Lung microvascular endothelial cell (primary cell): ENCODE results near the gene SLC16A5. TPM values are rescaled to one million over a fixed set of nuclear protein-coding genes. Genes with fewer than 3 reads are reported as not detected.
"Not testable (repeated sequence)": the region's sequence is repeated elsewhere in the genome, so short reads cannot be mapped to it uniquely, and the experiment has no call there.

ENCODE experiments used
- DNase-seq, 2 donors: peaks; one replicate each; pipeline versions ENCODE4 v3.0.0 to v3.0.0-alpha.2; 2010; ENCODE audit warnings: low read depth in 2 of 2
- total RNA-seq: library from RNA; depleted of rRNA; stranded (reverse); fragments of >200 nt; gene quantifications from 2 replicates; pipeline ENCODE4 v1.2.1, GENCODE V29; 2014

SLC16A5 gene
- total RNA-seq, 1 donor from 2014 or later = 2.0 TPM

DNA sequence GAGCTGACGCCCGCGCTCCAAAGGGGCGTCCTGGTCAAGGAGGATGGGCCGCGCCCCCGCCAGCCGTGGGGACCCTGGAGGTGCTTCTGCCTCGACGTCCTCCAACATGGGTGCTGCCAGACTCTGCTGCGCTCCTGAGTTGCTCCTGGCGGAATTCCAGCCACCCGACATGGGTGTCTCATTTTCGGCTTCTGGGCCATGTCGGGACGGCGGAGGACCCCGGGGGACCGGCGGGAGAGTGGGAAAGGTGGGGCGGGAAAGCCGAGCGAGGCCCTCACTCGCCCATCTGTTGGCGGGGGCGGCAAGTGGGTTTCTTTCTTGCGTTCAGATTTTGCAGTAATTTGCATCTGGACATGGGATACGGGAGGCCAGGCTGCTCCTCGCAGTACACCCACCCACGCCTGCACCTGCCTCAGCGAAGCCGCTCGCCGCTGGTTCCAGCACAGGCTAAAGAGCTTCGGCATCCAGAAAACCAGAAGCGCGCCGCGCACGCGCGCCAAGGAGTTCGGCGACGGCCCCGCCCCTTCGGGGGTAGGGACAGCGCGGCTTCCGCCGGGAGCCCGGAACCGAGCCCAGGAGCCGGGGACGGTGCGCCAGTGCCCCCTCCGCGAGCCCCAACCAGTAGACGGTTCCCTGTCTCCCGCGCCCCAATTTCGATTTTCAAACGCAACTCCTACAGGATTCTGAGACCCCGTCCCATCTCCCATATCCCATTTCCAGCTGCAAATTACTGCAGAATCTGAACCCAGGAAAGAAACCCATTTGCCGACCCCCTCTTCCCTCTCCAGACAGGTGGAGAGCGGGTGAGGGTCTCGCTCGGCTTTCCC lies 21.9 kb downstream of the SLC16A5 start, which contains the start of gene ARMC7:
TSS of gene ARMC7 (plus strand) at position 563 of the 827 bp plus-strand sequence. CDS start 320 bp downstream, outside the sequence.
- DNase-seq = peak; percentile 82 to 86

DNA sequence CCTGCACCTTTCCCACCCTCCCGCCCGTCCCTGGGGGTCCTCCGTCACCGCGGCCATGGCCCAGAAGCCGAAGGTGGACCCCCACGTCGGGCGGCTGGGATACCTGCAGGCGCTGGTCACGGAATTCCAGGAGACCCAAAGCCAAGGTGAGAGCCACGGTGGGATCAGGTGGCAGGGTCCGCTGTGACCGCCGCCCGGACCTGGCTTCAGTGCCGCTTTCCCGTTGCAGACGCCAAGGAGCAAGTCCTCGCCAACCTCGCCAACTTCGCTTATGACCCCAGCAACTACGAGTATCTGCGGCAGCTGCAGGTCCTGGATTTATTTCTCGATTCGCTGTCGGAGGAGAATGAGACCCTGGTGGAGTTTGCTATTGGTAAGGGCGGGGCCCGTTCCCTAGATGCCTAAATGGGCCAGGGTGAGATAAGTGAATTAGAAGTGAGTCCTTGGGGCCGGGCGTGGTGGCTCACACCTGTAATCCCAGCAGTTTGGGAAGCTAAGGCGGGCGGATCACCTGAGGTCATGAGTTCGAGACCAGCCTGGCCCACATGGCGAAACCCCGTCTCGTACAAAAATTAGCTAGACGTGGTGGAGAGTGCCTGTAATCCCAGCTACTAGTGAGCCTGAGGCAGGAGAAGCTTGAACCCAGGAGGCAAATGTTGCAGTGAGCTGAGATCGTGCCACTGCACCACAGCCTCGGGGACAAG lies 22.6 kb downstream of the SLC16A5 start:
- peak in 1 of 2 donors; percentile 45 for DNase-seq

DNA sequence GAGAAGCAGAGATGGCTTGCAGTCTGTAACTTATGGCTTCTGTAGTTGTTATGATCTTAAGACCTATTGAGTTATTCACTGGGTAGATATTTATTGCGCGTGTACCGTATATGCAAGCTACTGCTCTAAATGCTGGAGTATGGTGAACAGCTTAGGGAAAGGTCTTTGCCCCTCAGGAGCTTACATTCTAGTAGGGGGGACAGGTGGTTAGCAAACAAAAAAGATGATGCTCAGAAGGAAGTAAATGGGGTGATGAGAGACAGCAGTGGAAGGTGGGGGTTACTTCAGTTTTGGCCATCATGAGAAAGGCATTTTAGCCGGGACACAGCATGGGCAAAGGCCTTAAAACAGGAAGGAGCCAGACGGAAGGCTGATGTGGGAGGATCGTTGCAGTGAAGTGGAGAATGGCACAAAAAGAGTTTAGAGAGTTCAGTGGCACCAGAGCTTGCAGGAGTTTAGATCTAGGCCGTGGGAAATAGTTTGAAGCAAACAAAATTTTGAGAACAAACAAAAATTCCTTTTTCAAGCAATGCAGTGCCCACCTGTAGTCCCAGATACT lies 24.1 kb downstream of the SLC16A5 start:
- no peak for DNase-seq

DNA sequence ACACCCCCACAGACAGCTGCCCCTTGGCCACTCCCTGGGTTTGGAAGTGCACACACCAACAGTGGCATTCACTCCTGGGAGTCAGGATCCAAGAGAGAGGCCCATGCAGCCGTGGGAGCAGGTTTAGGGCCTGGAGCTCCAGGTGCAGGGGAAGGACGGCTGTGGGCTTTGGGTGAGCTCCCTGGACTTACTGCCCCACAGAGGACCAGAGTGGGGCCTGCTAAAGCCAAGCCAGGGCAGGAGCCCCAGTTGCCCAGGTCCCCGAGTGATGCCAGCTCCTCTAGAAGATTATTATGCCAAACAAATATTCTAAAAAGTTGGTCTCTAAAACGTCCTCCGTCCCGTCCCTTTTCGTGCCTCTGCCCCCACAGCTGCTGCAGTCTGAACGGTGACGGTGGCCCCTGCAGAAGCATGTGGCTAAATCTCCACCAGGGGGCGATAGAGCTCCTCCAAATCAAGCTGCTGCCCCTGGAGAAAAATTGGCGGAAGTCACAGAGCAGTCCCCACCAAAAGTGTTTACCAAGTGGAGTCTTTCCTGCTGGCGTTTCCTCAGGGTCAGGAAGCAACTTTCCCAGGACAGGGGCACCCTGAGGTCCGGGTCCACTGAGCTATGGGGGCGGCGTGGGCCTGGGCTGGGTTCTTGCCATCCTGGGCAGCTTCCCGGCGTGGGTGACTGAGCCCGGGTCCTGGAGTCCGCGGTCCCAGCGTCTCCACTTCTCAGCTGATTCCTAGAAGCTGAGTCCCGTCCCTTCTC lies 26.2 kb downstream of the SLC16A5 start:
- DNase-seq = peak; percentile 93 to 94

DNA sequence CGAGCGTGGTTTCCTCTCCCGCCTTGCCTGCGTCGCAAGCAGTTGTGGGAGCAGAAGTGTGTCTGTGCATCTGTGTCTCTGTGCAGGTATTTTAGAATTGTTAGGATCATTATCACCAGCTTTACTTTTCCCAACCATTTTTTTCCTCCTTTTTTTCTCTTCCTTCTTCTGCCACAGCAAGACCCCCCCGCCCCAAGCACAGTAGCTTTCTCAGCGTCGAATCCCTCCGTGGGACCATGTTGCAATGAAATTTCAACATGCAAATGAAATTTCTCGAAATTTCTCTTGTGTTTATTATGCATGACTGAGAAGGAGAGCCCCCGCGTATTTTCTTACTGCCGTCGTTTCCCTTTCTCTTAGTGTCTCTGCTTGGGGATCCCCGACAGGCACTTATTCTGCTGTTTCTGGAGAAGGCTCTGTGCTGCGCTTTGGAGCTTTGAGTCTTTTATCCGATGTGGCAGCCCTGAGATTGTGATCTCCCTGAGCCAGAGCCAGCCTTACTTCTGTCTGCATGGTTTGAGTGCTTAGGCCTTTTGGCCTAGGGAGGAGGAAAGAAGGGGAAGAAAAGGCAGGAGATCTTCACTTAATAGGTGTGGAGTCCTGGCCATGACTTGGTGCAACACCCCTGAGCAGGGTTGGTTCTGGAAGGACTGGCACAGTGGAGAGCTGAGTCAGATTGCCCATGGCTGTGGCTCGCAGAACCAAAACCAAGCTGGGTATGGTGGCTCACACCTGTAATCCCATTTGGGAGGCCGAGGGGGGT lies 27.0 kb downstream of the SLC16A5 start:
- DNase-seq = no peak

DNA sequence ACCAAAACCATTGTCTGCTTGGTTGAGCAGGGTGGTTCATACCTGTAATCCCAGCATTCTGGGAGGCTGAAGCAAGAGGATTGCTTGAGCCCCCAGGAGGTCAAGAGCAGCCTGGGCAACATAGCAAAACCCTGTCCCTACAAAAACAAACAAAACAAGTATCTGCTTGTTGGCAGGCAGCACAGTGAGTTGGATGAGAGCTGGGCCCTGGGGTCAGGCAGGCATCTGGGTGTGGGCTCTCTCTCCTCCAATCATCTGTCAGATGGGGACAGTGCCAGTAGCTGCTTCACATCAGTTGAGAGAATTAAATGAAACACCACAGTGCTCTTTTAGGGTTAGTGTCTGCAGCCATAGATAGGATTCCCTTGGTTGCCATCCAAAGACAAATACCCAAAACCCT lies 27.8 kb downstream of the SLC16A5 start:
- no peak for DNase-seq

DNA sequence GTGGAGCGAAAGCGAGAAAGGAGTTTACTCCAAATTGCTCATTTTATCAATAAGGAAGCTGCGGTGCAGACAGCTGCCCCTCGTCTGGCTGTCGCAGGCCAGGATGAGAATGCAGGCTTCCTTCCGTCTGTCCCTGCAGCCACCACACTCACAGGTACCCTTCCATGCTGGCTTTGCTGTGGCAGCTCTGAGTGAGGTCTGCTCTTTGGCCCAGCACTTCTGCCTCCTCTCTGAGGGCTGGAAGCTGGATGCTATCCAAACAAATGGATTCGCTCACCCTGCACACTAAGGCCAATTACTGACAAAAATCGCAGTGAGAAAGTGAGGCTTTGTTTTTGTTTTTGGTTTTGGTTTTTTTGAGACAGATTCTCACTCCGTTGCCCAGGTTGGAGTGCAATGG lies 29.0 kb downstream of the SLC16A5 start:
- no peak for DNase-seq

DNA sequence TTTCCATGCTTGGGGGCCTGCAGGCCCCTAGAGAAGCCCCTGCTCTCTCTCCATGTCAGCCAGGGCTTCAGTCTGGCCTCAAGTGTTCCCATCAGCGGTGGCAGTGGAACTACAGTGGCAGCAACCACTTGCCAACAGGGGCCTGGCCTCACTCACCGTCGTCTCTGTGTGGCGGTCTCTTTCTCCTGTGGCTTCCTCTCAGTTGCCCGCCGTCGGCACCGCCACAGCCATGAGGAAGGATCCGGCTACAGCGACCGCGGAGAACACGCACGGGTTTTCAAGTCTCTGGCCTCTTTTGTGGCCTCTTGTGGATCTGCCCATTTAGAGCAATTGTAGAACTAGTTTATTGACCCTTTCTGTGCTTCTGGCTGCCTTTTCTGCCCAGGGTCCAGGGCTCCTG lies 30.6 kb downstream of the SLC16A5 start:
- DNase-seq = no peak

DNA sequence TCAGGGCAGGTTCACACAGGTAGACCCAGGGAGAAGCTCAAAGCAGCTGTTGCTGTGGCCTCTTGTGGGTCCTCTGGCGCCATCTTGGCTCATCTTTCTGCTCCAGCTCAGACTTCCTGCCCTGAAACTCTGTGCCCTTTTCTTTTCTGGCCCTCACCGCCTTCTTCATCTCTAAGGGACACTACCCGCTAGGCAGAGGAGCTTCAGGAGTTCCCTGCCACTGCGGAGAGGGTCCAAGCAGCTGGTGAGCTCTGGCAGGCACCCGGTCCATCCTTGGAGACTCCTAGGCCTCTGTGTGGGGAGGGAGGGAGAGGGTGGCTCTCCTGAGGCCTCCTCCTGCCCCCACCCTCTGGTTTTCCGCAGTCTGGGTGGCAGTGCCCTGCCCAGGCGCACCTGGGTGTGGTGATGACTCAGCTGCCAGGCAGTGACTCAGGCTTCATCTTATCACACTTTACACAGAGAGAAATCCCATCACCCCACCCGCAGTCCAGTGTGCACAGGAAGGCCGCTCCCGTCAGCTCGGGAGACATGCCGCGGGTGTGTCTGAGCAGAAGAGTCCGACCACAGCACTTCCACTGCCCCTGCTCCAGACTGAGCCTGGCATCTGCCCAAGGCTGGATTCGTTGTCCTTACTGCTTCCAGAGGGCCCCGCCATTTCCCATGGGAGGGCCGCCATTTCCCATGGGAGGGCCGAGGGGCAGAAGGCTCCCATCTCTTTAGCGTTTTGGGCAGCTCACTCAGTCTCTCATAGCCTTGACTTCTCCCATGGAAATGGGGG lies 36.5 kb downstream of the SLC16A5 start:
- DNase-seq = peak; percentile 70 to 84

DNA sequence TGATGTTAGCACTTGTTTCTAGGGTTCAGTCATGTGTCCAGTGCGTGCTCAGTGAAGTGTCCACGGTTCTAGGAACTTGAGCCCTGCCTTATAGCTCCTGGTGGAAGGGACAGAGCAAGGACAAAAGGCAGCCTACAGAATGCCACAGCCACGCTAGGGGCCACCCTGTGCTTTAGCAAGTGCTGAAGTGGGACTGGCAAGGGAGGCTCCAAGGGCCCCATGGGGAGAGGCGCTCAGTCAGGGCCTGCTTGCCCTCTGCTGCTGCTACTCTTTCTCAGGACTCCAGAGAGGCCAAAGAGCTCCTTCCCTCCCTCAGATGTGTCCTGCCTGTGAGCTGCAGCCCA lies 37.0 kb downstream of the SLC16A5 start:
- DNase-seq = no peak

DNA sequence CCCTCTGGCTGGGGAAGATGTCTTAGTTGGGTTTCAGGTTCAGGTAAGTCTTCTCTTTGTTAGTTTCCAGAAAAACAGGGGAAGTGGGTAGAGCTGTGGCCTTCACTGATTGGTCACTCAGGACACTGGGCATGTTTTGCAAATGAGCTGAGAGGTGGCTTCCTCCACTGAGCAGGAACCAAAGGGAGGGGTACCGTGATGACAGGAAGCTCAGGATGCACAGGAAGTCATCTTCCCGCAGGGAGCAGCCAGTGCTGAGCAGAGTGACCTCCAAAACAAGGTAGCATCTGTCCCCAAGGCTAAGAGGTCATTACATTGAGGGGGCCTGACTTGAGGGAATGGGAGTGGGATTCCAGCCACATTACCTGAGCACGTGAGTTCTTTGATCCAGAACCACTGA lies 38.2 kb downstream of the SLC16A5 start:
- peak in 1 of 2 donors; percentile 25 for DNase-seq

DNA sequence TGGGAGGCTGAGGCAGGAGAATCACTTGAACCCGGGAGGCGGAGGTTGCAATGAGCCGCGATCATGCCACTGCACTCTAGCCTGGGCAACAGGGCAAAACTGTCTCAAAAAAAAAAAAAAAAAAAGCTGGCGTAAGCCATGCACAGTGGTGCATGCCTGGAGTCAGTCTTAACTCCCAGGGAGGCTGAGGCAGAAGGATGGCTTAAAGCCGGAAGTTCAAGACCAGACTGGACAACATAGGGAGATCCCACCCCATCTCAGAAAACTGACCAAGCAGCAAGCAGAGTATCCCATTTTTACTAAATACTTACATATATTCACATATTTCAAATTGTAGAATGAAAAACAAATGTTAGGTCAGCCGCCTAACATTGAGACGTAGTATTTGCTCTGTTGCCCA lies 39.2 kb downstream of the SLC16A5 start:
- DNase-seq = no peak

DNA sequence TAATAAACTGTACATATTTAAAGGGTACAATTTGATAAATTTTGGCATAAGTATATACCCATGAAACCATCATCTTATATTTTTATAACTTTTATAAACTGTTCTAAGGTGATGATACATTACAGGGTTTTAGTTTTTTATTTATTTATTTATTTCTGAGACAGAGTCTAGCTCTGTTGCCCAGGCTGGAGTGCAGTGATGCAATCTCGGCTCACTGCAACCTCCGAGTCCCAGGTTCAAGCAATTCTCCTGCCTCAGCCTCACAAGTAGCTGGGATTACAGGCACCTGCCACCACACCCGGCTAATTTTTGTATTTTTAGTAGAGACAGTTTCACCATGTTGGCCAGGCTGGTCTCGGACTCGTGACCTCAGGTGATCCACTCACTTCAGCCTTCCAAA lies 40.2 kb downstream of the SLC16A5 start:
- DNase-seq = not testable (repeated sequence)

DNA sequence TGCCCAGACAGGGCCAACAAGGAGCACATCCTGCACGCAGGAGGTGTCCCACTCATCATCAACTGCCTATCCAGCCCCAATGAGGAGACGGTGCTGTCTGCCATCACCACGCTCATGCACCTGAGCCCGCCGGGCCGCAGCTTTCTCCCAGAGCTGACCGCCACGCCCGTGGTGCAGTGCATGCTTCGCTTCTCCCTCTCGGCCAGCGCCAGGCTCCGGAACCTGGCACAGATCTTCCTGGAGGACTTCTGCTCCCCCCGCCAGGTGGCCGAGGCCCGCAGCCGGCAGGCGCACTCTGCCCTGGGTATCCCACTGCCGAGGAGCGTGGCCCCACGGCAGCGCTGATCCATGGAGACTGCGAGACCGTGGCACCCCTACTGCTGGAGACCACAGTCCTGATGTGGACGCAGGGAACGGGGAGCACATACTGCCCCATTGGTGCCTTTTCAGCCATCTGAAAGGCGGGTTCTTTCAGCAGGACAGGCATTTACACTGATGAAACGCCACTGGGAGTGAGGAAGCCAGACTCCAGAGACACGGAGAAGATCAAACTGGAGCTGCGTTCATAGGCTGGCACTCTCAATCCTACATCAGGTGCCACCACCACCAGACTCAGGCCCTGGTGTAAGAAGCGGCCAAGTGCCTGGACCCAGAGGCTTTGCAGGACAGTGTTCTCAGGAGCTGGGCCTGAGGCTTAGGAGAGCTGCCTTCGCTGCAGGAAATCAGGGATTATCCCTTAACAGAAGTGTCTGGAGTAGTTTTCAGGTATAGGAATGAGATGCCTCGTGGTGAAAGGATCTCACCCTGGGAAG lies 41.1 kb downstream of the SLC16A5 start:
- DNase-seq = no peak

DNA sequence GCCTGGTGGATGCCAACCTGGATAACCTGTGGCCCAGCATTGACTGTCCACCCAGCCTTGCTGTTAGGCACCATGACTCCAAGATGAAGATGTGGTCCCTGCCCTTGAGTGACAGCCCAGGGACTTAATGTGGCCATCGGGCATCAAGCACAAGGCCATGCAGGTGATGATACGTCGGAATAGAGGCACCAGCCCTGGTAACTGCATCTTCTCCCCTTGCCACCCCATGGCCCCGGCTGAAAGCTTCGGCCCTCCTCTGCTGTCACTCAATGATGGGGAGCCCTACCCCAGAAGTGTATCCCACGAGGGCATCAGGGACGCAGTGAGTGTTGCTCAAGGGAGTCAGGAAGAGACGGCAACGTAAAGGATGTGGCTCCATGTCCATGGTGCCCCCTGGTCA lies 41.8 kb downstream of the SLC16A5 start:
- no peak for DNase-seq

DNA sequence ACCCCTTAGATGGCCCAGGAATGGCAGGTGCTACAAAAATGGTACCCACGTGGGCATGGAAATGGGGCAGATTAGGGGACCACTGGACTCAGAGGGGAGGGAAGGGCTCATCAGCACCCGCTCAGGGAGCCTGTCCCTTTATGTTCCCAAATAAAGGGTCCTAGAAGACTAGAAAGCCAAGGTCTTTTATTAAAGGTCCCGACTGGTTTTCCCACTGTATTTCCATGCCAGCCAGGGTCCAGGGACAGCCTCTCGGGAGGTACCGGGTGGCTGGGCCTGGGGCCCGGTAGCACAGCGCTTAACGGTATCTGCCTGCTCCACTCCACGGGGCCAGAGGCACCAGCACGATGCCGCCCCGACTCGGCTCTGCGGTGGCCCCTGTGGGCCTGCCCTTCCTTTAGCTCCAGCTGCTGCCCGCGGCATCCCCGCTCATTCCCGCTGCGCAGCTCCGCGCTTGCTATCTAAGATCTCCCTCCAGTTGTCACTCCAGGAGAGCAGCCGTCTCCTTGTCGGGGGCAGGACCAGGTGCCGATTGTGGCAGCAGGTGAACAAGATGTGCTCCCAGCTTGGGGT lies 42.4 kb downstream of the SLC16A5 start:
- no peak for DNase-seq

DNA sequence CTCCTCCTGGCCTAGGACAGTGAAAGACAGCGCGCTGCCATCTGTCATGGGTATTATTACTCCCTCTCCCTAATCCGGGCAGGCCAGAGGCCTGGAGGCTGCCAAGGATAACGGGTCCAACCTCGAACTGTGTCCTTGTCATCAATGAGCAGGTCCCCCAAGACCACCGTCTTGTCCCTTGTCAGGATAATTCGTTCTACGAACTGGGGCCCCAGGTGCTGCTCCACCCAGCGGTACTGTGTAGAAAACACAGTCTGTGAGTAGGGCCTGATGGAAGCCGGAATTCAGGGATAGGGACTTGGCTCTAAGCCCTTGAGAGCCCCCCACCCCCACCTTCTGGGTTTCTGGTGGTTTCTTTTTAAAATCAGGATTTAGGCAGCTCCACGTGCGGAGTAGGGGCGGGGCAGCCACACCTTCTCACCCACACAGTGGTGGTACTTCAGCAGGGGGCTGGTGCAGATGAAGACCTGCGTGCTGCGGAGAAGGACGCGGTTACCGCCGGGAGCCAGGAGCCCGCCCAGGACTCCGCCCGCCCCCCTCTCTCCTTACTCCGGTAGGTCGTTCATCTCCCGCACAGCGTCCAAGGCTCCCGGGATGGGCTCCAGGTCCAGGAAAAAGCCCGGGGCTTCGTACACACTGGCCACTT lies 43.0 kb downstream of the SLC16A5 start:
- DNase-seq = peak; percentile 50 to 78

DNA sequence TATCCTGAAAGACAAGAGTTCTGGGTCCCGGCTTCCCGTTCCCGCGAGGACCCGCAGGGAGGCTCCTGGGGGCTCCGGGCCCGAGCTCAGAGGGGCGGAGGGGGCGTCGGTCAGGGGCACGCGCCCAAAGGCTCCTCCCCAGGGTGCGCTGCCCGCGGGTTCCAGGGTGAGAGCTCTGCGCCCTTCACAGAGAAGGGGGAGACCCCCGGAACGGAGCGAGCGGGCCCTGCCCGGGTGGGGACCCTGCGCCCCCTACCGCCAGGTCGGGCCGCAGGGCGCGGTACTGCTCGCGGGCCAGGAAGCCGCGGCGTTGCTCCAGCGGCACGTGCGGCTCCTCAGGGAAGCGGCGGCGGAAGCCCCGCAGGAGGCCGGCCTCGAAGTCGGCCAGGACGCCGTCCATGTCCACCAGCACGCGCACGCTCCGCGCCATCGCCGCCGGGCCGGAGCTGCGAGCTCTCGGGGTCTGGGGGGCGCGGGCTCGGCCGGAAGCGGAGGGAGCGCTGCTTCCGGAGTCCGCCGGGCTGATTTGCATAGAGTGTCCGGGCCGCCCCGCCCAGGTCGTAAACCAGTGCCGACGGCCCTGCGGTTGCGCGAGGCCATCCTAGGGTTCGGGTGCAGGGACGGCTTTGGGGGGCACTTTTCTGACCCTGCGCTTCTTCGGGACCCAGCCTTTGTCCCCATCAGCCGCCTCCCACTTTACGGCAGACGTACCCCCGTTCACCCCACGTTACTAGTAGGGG lies 43.7 kb downstream of the SLC16A5 start, which contains the start of gene NT5C:
TSS of gene NT5C (minus strand) at position 465 of the 740 bp plus-strand sequence. CDS start at position 430, 35 bp downstream.
- peak; percentile 67 to 79 for DNase-seq
